HCT116 (cell line): ENCODE data around the gene C1QTNF12. TPM values are rescaled to one million over a fixed set of nuclear protein-coding genes. Genes with fewer than 3 reads are reported as not detected.

Experiments
- ATAC-seq: fragments of 200-7000 bp; cut with Tn5 transposase; 2 replicates; pipeline ENCODE4 v1.9.1; 2020; ENCODE audit warnings: mild to moderate bottlenecking, moderate library complexity
- BruUV-seq: library from RNA; stranded (reverse); fragments of 400-500 nt; replicated peaks from 2 replicates; lab custom pipeline; 2021; lab: Mats Ljungman, UMichigan
- CTCF ChIA-PET: fragments of 300-600 bp; sonication (Branson Sonifier 250); formaldehyde crosslinking; loops from one replicate; lab custom pipeline; 2021; ENCODE audit warnings: antibody characterized with exemption; lab: Charles Lee
- POLR2A ChIA-PET: fragments of 300-600, 350-600 bp; sonication (Branson Sonifier 250); formaldehyde crosslinking; loops from one replicate; lab custom pipeline; 2021; ENCODE audit warnings: antibody characterized with exemption; lab: Charles Lee
- RAD21 ChIA-PET, 2 experiments: fragments of 300-600 bp; sonication (Branson Sonifier 250); formaldehyde crosslinking; loops; one replicate each; lab custom pipeline; 2023; ENCODE audit warnings: low total read pairs in 2 of 2; ENCODE audit not compliant: uncharacterized antibody in 2 of 2, unreplicated experiment in 2 of 2, low non-redundant PET in 1 of 2; lab: Charles Lee
- DNase-seq: peaks from one replicate; pipeline ENCODE4 v3.0.0-alpha.2; 2010; ENCODE audit warnings: low read depth, low spot score
- H2AFZ ChIP-seq: fragments of 200-600 bp; shearing (Covaris generic), sonication (generic); 2 replicates; pipeline ENCODE4 v1.6.1; 2017; ENCODE audit warnings: low read depth, mixed run types, mixed read lengths, antibody characterized with exemption, low read length; ENCODE audit not compliant: poor library complexity, severe bottlenecking
- H3K27ac ChIP-seq: 2 replicates; pipeline ENCODE4 v1.5.1; 2012; ENCODE audit warnings: low read depth, low read length
- H3K27me3 ChIP-seq: fragments of 200-600 bp; sonication (generic); 2 replicates; pipeline ENCODE4 v1.6.1; 2016; ENCODE audit warnings: mixed run types, low read length, mixed read lengths; ENCODE audit not compliant: insufficient read depth
- H3K36me3 ChIP-seq, 2 experiments: fragments of 200-500 bp in 1 of 2; fragments of 200-600 bp in 1 of 2; sonication (Bioruptor generic) in 1 of 2; sonication (generic) in 1 of 2; 2 replicates each; pipeline versions ENCODE4 v1.5.1 to v1.6.1; 2014 to 2016; ENCODE audit warnings: low read length in 2 of 2, inconsistent platforms in 1 of 2, mixed read lengths in 1 of 2, mixed run types in 1 of 2; ENCODE audit not compliant: insufficient read depth in 2 of 2, control insufficient read depth in 1 of 2
- H3K4me1 ChIP-seq, 2 experiments: fragments of 200-600 bp in 1 of 2; sonication (generic) in 1 of 2; 2 replicates each; pipeline versions ENCODE4 v1.5.1 to v1.6.1; 2012 to 2017; ENCODE audit warnings: low read length in 2 of 2, inconsistent platforms in 1 of 2, mild to moderate bottlenecking in 1 of 2, mixed read lengths in 1 of 2, mixed run types in 1 of 2, moderate library complexity in 1 of 2; ENCODE audit not compliant: insufficient read depth in 2 of 2, control insufficient read depth in 1 of 2
- H3K4me2 ChIP-seq: fragments of 200-600 bp; sonication (generic); 2 replicates; pipeline ENCODE4 v1.6.1; 2017; ENCODE audit warnings: mixed run types, low read length, mixed read lengths
- H3K4me3 ChIP-seq, 2 experiments: fragments of 200-600 bp in 1 of 2; sonication (generic) in 1 of 2; replicated peaks in 1 of 2; 2 replicates each; pipeline ENCODE4 v1.5.1; 2011 to 2016; ENCODE audit warnings: low read length in 2 of 2, control low read depth in 1 of 2, low read depth in 1 of 2, mild to moderate bottlenecking in 1 of 2, mixed read lengths in 1 of 2, mixed run types in 1 of 2
- H3K79me2 ChIP-seq: fragments of 200-600 bp; sonication (generic); 2 replicates; pipeline ENCODE4 v1.6.1; 2017; ENCODE audit warnings: mild to moderate bottlenecking, mixed run types, low read length, moderate library complexity, mixed read lengths; ENCODE audit not compliant: insufficient read depth
- H3K9ac ChIP-seq: fragments of 200-600 bp; sonication (generic); 2 replicates; pipeline ENCODE4 v1.6.1; 2016; ENCODE audit warnings: low read length, mixed read lengths
- H3K9me2 ChIP-seq: fragments of 200-600 bp; sonication (generic), shearing (Covaris generic); 2 replicates; pipeline ENCODE4 v1.6.1; 2017; ENCODE audit warnings: mixed run types, mild to moderate bottlenecking, moderate library complexity; ENCODE audit not compliant: insufficient read depth
- H3K9me3 ChIP-seq, 2 experiments: fragments of 200-500 bp in 1 of 2; fragments of 200-600 bp in 1 of 2; sonication (Bioruptor generic) in 1 of 2; sonication (generic) in 1 of 2; 2 replicates each; pipeline ENCODE4 v1.6.1; 2014 to 2017; ENCODE audit warnings: low read length in 2 of 2, mixed read lengths in 2 of 2, inconsistent platforms in 1 of 2, low read depth in 1 of 2, mild to moderate bottlenecking in 1 of 2, mixed run types in 1 of 2, moderate library complexity in 1 of 2; ENCODE audit not compliant: control insufficient read depth in 1 of 2, insufficient read depth in 1 of 2
- H4K20me1 ChIP-seq: fragments of 200-600 bp; sonication (generic), shearing (Covaris generic); 2 replicates; pipeline ENCODE4 v1.6.1; 2017; ENCODE audit warnings: mixed run types, mild to moderate bottlenecking, moderate library complexity; ENCODE audit not compliant: insufficient read depth
- CBX3 ChIP-seq: IDR thresholded peaks from 2 replicates; pipeline ENCODE4 v1.6.1; 2012; ENCODE audit warnings: low read depth
- CEBPB ChIP-seq: IDR thresholded peaks from 2 replicates; pipeline ENCODE4 v1.6.1; 2012; ENCODE audit warnings: low read depth
- EGR1 ChIP-seq: IDR thresholded peaks from 2 replicates; pipeline ENCODE4 v1.6.1; 2012; ENCODE audit warnings: low read depth
- EZH2 ChIP-seq: fragments of 200-600 bp; sonication (generic); IDR thresholded peaks from 2 replicates; pipeline ENCODE4 v1.6.1; 2017; ENCODE audit warnings: antibody characterized with exemption, mixed run types
- EZH2phosphoT487 ChIP-seq: fragments of 200-600 bp; IDR thresholded peaks from 2 replicates; pipeline ENCODE4 v1.6.1; 2018; ENCODE audit warnings: antibody characterized with exemption, borderline replicate concordance
- FOSL1 ChIP-seq: IDR thresholded peaks from 2 replicates; pipeline ENCODE4 v1.6.1; 2012; ENCODE audit warnings: low read depth
- JUND ChIP-seq: IDR thresholded peaks from 2 replicates; pipeline ENCODE4 v1.6.1; 2012
- POLR2AphosphoS5 ChIP-seq: IDR thresholded peaks from 2 replicates; pipeline ENCODE4 v1.6.1; 2011; ENCODE audit warnings: mild to moderate bottlenecking, low read depth, low read length, moderate library complexity
- RAD21 ChIP-seq: IDR thresholded peaks from 2 replicates; pipeline ENCODE4 v1.6.1; 2012; ENCODE audit warnings: low read depth, mild to moderate bottlenecking
- SIN3A ChIP-seq: IDR thresholded peaks from 2 replicates; pipeline ENCODE4 v1.6.1; 2012; ENCODE audit warnings: low read depth
- SP1 ChIP-seq: IDR thresholded peaks from 2 replicates; pipeline ENCODE4 v1.6.1; 2012; ENCODE audit warnings: low read depth
- SRF ChIP-seq: IDR thresholded peaks from 2 replicates; pipeline ENCODE4 v1.6.1; 2012; ENCODE audit warnings: low read depth
- TCF7L2 ChIP-seq: IDR thresholded peaks from 2 replicates; pipeline ENCODE4 v1.7.0; 2011; ENCODE audit warnings: borderline replicate concordance, inconsistent platforms; ENCODE audit not compliant: insufficient read depth, insufficient read length; ENCODE audit errors: extremely low read depth
- YY1 ChIP-seq: IDR thresholded peaks from 2 replicates; pipeline ENCODE4 v1.6.1; 2011; ENCODE audit warnings: low read length, low read depth, moderate library complexity, mild to moderate bottlenecking; ENCODE audit not compliant: insufficient replicate concordance; ENCODE audit errors: extremely low read depth
- ZNF274 ChIP-seq: fragments of 200-500 bp; sonication (Bioruptor generic); IDR thresholded peaks from 2 replicates; pipeline ENCODE4 v1.6.1; 2014; ENCODE audit warnings: mild to moderate bottlenecking, low read depth, low read length, inconsistent platforms
- intact Hi-C: fragments of 100-400 bp; cut with micrococcal nuclease; formaldehyde crosslinking; loops from 2 replicates; pipeline ENCODE4 v1.10.0; 2022
- total RNA-seq: library from RNA; stranded (reverse); gene quantifications from one replicate; pipeline ENCODE4 v1.2.1, GENCODE V29; 2021; ENCODE audit not compliant: unreplicated experiment
- TF ChIP-seq, protein P1 (sequence below): IDR thresholded peaks from 2 replicates; pipeline ENCODE4 v1.6.1; 2012
- TF ChIP-seq, protein P2 (sequence below): IDR thresholded peaks from 2 replicates; pipeline ENCODE4 v1.6.1; 2011; ENCODE audit warnings: mild to moderate bottlenecking, low read length, moderate library complexity; ENCODE audit not compliant: insufficient replicate concordance; ENCODE audit errors: extremely low read depth
- TF ChIP-seq, protein P3 (sequence below): IDR thresholded peaks from 2 replicates; pipeline ENCODE4 v1.6.1; 2012
- TF ChIP-seq, protein P4 (sequence below): IDR thresholded peaks from 2 replicates; pipeline ENCODE4 v1.6.1; 2012; ENCODE audit warnings: low read depth

Gene C1QTNF12
- total RNA-seq, 1 experiment from 2014 or later, result 6.9 TPM

DNA sequence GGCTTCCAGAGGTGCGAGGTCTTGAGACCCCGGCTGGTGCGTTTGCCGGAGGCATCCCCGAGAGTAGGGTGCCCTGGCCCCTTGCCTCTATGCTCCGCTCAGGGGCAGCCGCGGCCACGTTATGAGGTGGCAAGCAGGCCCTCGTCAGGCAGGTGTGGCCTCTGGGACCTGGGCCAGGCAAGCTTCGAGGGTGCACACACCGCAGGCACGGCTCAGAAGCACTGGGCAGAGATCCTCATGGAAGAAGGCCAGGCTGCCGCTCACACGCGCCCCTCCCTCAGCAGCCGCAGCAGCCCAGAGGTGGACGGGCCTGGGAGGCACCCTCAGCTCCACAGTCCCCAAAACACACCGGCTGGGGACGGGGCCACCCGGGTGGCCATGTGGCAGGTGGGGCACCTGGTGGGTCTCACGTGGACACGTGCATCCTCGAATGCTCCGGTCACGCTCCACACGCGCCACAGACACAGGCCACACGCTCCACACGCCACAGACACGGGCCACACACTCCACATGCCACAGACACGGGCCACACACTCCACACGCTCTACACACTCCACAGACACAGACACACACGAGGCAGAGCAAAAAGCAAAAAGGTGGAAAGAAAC, 21.2 kb downstream of the C1QTNF12 start:
- BruUV-seq, result no TSS peak
- RAD21 ChIA-PET, result no interaction called here

More for the DNA sequence above, 21.2 kb downstream of the C1QTNF12 start:
- ATAC-seq (no peak), DNase-seq (no peak)
- Histone ChIP-seq H4K20me1 (no peaks in the 10 kb centered on the region), H3K4me3 (no peak overlapping the region), H3K9me2 (no peaks in the 10 kb centered on the region), H3K4me1 (peaks cover 3 to 7% of the 10 kb centered on the region in 2 experiments; a peak in 1 of 4 replicates), H2AFZ (no peak overlapping the region), H3K9me3 (no peaks in the 10 kb centered on the region), H3K4me2 (no peak overlapping the region), H3K27me3 (no peaks in the 10 kb centered on the region), H3K27ac (peak overlapping the region; percentile 18; the same call in 1 of the 2 replicates), H3K79me2 (peaks cover 70% of the 10 kb centered on the region), H3K9ac (no peak overlapping the region), H3K36me3 (peaks cover 28 to 30% of the 10 kb centered on the region in 2 experiments)
- CTCF ChIA-PET, result no interaction called here
- TF ChIP-seq CBX3 (no peak), EZH2phosphoT487 (no peak), JUND (no peak), EGR1 (no peak), YY1 (no peak), SRF (no peak), TCF7L2 (no peak), EZH2 (no peak), SP1 (no peak), ZNF274 (no peak), FOSL1 (no peak), SIN3A (no peak), POLR2AphosphoS5 (no peak), RAD21 (no peak), CEBPB (no peak)
- TF ChIP-seq, protein P1, sequence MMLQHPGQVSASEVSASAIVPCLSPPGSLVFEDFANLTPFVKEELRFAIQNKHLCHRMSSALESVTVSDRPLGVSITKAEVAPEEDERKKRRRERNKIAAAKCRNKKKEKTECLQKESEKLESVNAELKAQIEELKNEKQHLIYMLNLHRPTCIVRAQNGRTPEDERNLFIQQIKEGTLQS, result no peak
- TF ChIP-seq, protein P2, sequence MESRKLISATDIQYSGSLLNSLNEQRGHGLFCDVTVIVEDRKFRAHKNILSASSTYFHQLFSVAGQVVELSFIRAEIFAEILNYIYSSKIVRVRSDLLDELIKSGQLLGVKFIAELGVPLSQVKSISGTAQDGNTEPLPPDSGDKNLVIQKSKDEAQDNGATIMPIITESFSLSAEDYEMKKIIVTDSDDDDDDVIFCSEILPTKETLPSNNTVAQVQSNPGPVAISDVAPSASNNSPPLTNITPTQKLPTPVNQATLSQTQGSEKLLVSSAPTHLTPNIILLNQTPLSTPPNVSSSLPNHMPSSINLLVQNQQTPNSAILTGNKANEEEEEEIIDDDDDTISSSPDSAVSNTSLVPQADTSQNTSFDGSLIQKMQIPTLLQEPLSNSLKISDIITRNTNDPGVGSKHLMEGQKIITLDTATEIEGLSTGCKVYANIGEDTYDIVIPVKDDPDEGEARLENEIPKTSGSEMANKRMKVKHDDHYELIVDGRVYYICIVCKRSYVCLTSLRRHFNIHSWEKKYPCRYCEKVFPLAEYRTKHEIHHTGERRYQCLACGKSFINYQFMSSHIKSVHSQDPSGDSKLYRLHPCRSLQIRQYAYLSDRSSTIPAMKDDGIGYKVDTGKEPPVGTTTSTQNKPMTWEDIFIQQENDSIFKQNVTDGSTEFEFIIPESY, result no peak
- TF ChIP-seq, protein P3, sequence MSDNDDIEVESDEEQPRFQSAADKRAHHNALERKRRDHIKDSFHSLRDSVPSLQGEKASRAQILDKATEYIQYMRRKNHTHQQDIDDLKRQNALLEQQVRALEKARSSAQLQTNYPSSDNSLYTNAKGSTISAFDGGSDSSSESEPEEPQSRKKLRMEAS, result no peak
- TF ChIP-seq, protein P4, sequence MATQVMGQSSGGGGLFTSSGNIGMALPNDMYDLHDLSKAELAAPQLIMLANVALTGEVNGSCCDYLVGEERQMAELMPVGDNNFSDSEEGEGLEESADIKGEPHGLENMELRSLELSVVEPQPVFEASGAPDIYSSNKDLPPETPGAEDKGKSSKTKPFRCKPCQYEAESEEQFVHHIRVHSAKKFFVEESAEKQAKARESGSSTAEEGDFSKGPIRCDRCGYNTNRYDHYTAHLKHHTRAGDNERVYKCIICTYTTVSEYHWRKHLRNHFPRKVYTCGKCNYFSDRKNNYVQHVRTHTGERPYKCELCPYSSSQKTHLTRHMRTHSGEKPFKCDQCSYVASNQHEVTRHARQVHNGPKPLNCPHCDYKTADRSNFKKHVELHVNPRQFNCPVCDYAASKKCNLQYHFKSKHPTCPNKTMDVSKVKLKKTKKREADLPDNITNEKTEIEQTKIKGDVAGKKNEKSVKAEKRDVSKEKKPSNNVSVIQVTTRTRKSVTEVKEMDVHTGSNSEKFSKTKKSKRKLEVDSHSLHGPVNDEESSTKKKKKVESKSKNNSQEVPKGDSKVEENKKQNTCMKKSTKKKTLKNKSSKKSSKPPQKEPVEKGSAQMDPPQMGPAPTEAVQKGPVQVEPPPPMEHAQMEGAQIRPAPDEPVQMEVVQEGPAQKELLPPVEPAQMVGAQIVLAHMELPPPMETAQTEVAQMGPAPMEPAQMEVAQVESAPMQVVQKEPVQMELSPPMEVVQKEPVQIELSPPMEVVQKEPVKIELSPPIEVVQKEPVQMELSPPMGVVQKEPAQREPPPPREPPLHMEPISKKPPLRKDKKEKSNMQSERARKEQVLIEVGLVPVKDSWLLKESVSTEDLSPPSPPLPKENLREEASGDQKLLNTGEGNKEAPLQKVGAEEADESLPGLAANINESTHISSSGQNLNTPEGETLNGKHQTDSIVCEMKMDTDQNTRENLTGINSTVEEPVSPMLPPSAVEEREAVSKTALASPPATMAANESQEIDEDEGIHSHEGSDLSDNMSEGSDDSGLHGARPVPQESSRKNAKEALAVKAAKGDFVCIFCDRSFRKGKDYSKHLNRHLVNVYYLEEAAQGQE, result no peak
- POLR2A ChIA-PET, result no interaction called here
- intact Hi-C loops, result no loop called here
